Adrenal gland (tissue), 12 donors: ENCODE measurements around the gene CACNB3. TPM values are rescaled to one million over a fixed set of nuclear protein-coding genes. Genes with fewer than 3 reads are reported as not detected.

Experiments used
- DNase-seq, 7 donors: peaks; one replicate each; pipeline ENCODE4 v3.0.0-alpha.2; 2019 to 2020
- H3K27ac ChIP-seq, 5 donors: fragments of 200-600 bp; sonication (generic) in 4 of 5; 1 replicate in 3 of 5; 2 replicates in 2 of 5; pipeline versions ENCODE4 v1.5.1 to v1.8.0; 2016 to 2020; ENCODE audit warnings: mild to moderate bottlenecking in 1 of 5
- H3K27me3 ChIP-seq: fragments of 200-600 bp; 2 replicates; pipeline ENCODE4 v1.8.0; 2021
- H3K36me3 ChIP-seq, 2 donors: fragments of 200-600 bp; replicated peaks in 1 of 2; 1 replicate in 1 of 2; 2 replicates in 1 of 2; pipeline versions ENCODE4 v1.5.1 to v1.8.0; 2018 to 2022
- H3K4me1 ChIP-seq, 2 donors: fragments of 200-600 bp; replicated peaks in 1 of 2; 1 replicate in 1 of 2; 2 replicates in 1 of 2; pipeline versions ENCODE4 v1.5.1 to v1.8.0; 2018 to 2021
- H3K4me3 ChIP-seq, 4 donors: fragments of 200-600 bp; sonication (generic) in 3 of 4; one replicate each; pipeline ENCODE4 v1.5.1; 2016 to 2018
- H3K9me3 ChIP-seq, 3 donors: fragments of 200-600 bp; sonication (generic) in 1 of 3; replicated peaks in 1 of 3; 1 replicate in 2 of 3; 2 replicates in 1 of 3; pipeline versions ENCODE4 v1.5.1 to v1.8.0; 2016 to 2021
- CTCF ChIP-seq, 6 experiments: fragments of 450-650 bp in 4 of 6; fragments of 200-600 bp in 2 of 6; sonication (generic) in 1 of 6; IDR thresholded peaks; 1 replicate in 5 of 6; 2 replicates in 1 of 6; pipeline versions ENCODE4 v1.5.1 to v1.8.0; 2016 to 2021; ENCODE audit warnings: antibody characterized with exemption in 6 of 6, mild to moderate bottlenecking in 2 of 6, moderate library complexity in 1 of 6
- POLR2A ChIP-seq, 2 donors: fragments of 450-650 bp; IDR thresholded peaks; one replicate each; pipeline ENCODE4 v1.6.1; 2017; ENCODE audit warnings: antibody characterized with exemption in 2 of 2, mild to moderate bottlenecking in 2 of 2, moderate library complexity in 1 of 2
- WGBS, 4 donors: extraction: QIAGEN DNeasy Blood & Tissue Kit in 2 of 4; methylation state at CpG; one replicate each; pipeline versions ENCODE4 v1.1.5 to v1.1.7; 2013 to 2017; 5-methylcytosine and 5-hydroxymethylcytosine counted together
- intact Hi-C, 2 donors: fragments of 100-400 bp; cut with DNase I; formaldehyde crosslinking; loops; one replicate each; pipeline versions ENCODE4 v1.14.1 to v1.15.0; 2022 to 2023
- polyA plus RNA-seq, 3 donors: library from polyadenylated mRNA; stranded (reverse); fragments of 200-250 nt in 2 of 3; fragments of 350-450 nt in 1 of 3; fragmentation: Illumina TruSeq in 1 of 3; extraction: RNeasy Lipid Tissue Mini Kit (QIAGEN cat#74804) in 1 of 3; gene quantifications; one replicate each; pipeline ENCODE4 v1.2.3, GENCODE V29; 2013 to 2014
- total RNA-seq, 9 donors: library from RNA; depleted of rRNA in 4 of 9; stranded (reverse); fragments of >200 nt in 4 of 9; fragments of 120-200 nt in 1 of 9; fragmentation: NEBNext Ultra II Directional in 1 of 9; extraction: Animal tissue kit (Norgen Biotek cat#: 25700) in 1 of 9; gene quantifications; one replicate each; pipeline versions ENCODE4 v1.1.0 to v1.2.4, GENCODE V29; 2013 to 2023
- donor health status: healthy with polysubstance abuse.
- donor health status: Bipolar disorder and iron deficiency.
- donor health status: DM: yes; HTN: yes; CAD: no.
- donor health status: DM: no; HTN: no; CAD: no.
- donor health status: DM: no; HTN: no; CAD: no.
- donor health status: DM: yes; HTN: yes; CAD: no.

Gene CACNB3
- total and polyA plus RNA-seq, 12 donors: 3.9 to 19.5 (median 6.0) TPM

- no peak for TF ChIP-seq POLR2A (IDR thresholded peaks at IDR 0.05)
- TF ChIP-seq CTCF (IDR thresholded peaks at IDR 0.05): no peak
- intact Hi-C loops: no loop called here
- peaks cover 0 to 13% of the 10 kb centered on the region in 2 donors for H3K36me3 ChIP-seq
- DNase-seq: no peak
- WGBS, 4 donors: 85 to 96% (median 92%) methylated on average over 6 to 9 of the region's 9 CpGs
- no peak overlapping the region for H3K4me3 ChIP-seq
- H3K27me3 ChIP-seq: no peaks in the 10 kb centered on the region
- H3K27ac ChIP-seq: no peak overlapping the region
- H3K4me1 ChIP-seq: peaks cover 0 to 23% of the 10 kb centered on the region in 2 donors
- no peaks in the 10 kb centered on the region for H3K9me3 ChIP-seq
Observed at GRCh38 chr12:48781750-48782456, 36.4 kb upstream of the CACNB3 start.

GRCh38 chr12:48782457-48783395 is 35.6 kb upstream of the CACNB3 start:
- DNase-seq: no peak
- H3K4me1 ChIP-seq: peaks cover 5 to 31% of the 10 kb centered on the region in 2 donors
- H3K4me3 ChIP-seq: no peak overlapping the region
- 90 to 92% (median 91%) methylated on average over 52 to 63 of the region's 63 CpGs for WGBS, 4 donors
- peaks cover 0 to 10% of the 10 kb centered on the region in 2 donors for H3K36me3 ChIP-seq
- no peaks in the 10 kb centered on the region for H3K9me3 ChIP-seq
- TF ChIP-seq POLR2A (IDR thresholded peaks at IDR 0.05) (no peak), CTCF (IDR thresholded peaks at IDR 0.05) (no peak)
- H3K27ac ChIP-seq: no peak overlapping the region
- H3K27me3 ChIP-seq: no peaks in the 10 kb centered on the region
- intact Hi-C loops: no loop called here

- DNase-seq: no peak
- Histone ChIP-seq H3K36me3 (peaks cover 0 to 10% of the 10 kb centered on the region in 2 donors), H3K4me3 (no peak overlapping the region), H3K9me3 (no peaks in the 10 kb centered on the region), H3K27ac (no peak overlapping the region), H3K27me3 (no peaks in the 10 kb centered on the region), H3K4me1 (peaks cover 10 to 37% of the 10 kb centered on the region in 2 donors)
- intact Hi-C loops: no loop called here
- WGBS, 4 donors: 88 to 99% (median 95%) methylated on average over 4 of the region's 4 CpGs
- TF ChIP-seq CTCF (IDR thresholded peaks at IDR 0.05) (no peak), POLR2A (IDR thresholded peaks at IDR 0.05) (no peak)
Observed at GRCh38 chr12:48783432-48783831, 34.9 kb upstream of the CACNB3 start.
